Suprapubic skin (tissue), 4 donors: ENCODE measurements around the gene CAPN5.

ENCODE experiments used
- CTCF ChIP-seq, 2 donors: fragments of 200-600 bp in 1 of 2; fragments of 450-650 bp in 1 of 2; sonication (generic) in 1 of 2; IDR thresholded peaks; one replicate each; pipeline ENCODE4 v1.5.1; 2016 to 2019; ENCODE audit warnings: antibody characterized with exemption in 2 of 2, mild to moderate bottlenecking in 1 of 2, moderate library complexity in 1 of 2
- EP300 ChIP-seq: sonication (generic); formaldehyde crosslinking; IDR thresholded peaks from one replicate; pipeline ENCODE4 v1.6.1; 2017; ENCODE audit warnings: antibody characterized with exemption
- POLR2AphosphoS5 ChIP-seq, 3 donors: sonication (generic); formaldehyde crosslinking; IDR thresholded peaks; one replicate each; pipeline ENCODE4 v1.6.1; 2017; ENCODE audit warnings: antibody characterized with exemption in 3 of 3

DNA sequence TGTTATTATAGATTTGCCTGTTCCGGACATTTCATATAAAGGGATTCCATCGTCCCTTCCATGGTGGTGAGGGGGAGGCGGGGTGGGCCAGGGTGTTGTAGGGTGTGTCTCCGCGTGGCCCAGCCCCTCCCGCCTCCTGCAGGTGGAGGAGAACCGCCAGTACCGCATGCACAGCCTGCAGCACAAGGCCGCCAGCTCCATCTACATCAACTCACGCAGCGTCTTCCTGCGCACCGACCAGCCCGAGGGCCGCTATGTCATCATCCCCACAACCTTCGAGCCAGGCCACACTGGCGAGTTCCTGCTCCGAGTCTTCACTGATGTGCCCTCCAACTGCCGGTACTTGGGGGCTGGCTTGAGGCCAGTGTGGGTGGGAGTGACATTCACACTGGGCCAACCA lies 53.8 kb downstream of the CAPN5 start:
- no peak for TF ChIP-seq CTCF (IDR thresholded peaks at IDR 0.05)
- TF ChIP-seq EP300: no peak
- no peak for TF ChIP-seq POLR2AphosphoS5 (IDR thresholded peaks at IDR 0.05)
